ENCODE data around the gene ABCF2.

DNA sequence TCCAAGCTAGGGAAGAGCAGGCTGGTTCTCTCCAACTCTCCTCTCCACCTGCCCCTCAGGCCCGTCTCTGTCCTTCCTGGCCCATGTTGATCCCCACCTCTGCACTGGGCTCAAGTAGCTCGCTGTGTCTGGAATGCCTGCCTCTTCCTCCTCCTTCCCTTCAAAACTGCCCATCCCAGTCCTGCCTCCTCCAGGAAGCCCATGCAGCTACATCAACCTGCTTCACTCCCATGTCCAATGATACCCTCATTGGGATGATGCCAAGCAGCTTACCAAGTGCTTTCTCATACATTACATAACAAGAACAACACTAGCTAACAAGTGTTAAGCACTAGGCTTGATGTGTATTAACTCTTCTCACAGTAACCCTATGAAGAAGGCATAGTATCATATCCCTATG lies 48.2 kb downstream of the ABCF2 start:
- TF ChIP-seq BACH1 (IDR thresholded peaks at IDR 0.05; ENCODE audit: borderline replicate concordance) (no peak), RCOR1 (conservative IDR thresholded peaks at IDR 0.05; ENCODE audit: low read depth, low read length) (no peak), EZH2 (IDR thresholded peaks at IDR 0.05; ENCODE audit: borderline replicate concordance, control insufficient read depth, low read depth, low read length) (no peak), POLR2A (IDR thresholded peaks at IDR 0.05; ENCODE audit: low read depth, low read length) (no peak), FOXK2 (IDR thresholded peaks at IDR 0.05) (no peak), JUND (IDR thresholded peaks at IDR 0.05; ENCODE audit: low read depth, low read length) (no peak), SMAD1 (IDR thresholded peaks at IDR 0.05; ENCODE audit: low read depth, partially characterized antibody) (no peak), SMC3 (IDR thresholded peaks at IDR 0.05; ENCODE audit: borderline replicate concordance, low read length) (no peak)
- TF ChIP-seq, protein P1, sequence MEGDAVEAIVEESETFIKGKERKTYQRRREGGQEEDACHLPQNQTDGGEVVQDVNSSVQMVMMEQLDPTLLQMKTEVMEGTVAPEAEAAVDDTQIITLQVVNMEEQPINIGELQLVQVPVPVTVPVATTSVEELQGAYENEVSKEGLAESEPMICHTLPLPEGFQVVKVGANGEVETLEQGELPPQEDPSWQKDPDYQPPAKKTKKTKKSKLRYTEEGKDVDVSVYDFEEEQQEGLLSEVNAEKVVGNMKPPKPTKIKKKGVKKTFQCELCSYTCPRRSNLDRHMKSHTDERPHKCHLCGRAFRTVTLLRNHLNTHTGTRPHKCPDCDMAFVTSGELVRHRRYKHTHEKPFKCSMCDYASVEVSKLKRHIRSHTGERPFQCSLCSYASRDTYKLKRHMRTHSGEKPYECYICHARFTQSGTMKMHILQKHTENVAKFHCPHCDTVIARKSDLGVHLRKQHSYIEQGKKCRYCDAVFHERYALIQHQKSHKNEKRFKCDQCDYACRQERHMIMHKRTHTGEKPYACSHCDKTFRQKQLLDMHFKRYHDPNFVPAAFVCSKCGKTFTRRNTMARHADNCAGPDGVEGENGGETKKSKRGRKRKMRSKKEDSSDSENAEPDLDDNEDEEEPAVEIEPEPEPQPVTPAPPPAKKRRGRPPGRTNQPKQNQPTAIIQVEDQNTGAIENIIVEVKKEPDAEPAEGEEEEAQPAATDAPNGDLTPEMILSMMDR (IDR thresholded peaks at IDR 0.05 in 2 of 3, conservative IDR thresholded peaks at IDR 0.05 in 1 of 3; ENCODE audit: control insufficient read depth in 2 of 3, extremely low read depth in 1 of 3, insufficient read depth in 1 of 3, low read depth in 3 of 3, low read length in 3 of 3), result no peak
- TF ChIP-seq, protein P2, sequence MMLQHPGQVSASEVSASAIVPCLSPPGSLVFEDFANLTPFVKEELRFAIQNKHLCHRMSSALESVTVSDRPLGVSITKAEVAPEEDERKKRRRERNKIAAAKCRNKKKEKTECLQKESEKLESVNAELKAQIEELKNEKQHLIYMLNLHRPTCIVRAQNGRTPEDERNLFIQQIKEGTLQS (IDR thresholded peaks at IDR 0.05; ENCODE audit: borderline replicate concordance, extremely low read depth, low read depth, low read length), result no peak
